GM19468 (cell line): ENCODE results near the gene MVK.
"Not testable (repeated sequence)": the region's sequence is repeated elsewhere in the genome, so short reads cannot be mapped to it uniquely, and the experiment has no call there.

Experiments
- ATAC-seq: cut with Tn5 transposase; IDR thresholded peaks from one replicate; pipeline ENCODE4 v1.9.1; 2021; ENCODE audit warnings: mild to moderate bottlenecking, moderate library complexity, moderate number of reproducible peaks; ENCODE audit not compliant: unreplicated experiment; ENCODE audit errors: extremely low read depth

MVK gene

DNA sequence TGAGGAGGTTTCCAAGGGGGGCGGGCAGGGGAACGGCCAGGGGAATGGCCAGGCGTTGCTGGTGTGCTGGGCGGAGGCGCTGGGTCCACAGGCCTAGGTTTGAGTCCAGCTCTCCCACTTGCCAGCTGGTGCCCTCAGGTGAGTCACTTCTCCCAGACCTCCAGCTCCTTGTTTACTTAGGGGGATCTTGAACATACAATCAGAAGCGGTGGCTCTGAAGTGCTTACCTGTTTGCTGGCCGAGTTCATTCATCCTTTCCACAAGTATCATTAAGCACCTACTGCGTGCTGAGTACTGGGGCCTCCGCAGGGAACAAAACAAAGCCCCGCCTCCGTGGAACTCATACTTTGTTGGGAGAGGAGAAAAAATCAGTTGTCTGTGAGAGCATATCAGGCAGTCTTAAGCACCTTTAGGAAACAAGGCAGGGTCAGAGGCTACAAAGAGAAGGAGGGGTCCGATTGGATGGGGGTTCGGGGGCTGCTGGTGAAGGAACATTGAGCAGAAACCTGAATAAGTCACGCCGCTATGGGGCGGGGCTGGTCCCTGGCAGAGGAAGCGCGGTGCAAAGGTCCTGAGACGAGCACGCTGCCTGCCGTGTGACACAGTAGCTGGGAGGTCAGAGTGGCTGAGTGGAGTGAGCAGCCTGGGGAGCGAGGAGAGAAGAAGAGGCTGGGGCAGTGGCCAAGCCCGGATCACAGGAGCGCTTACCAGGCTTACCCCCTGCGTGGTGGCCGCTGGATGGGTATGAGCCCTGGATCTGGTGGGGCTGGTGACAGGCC lies 15.1 kb downstream of the MVK start:
- no peak for ATAC-seq

DNA sequence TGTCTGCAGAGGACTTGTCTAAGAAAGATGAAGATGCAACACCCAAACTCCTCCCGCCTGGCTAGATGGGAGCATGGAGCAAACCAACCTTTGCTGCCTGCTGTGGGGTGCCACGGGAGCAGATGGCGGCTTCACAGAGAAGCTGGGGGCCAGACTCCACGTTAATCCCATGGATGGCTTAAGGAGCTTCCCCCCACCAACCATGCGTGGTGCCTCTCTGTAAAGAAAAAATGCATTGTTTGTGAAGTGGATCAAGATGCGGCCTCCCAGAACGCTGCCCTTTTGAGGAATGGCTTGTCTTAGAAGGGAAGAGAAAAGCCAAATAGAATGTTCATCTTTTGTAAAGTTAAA lies 15.6 kb downstream of the MVK start:
- no peak for ATAC-seq

DNA sequence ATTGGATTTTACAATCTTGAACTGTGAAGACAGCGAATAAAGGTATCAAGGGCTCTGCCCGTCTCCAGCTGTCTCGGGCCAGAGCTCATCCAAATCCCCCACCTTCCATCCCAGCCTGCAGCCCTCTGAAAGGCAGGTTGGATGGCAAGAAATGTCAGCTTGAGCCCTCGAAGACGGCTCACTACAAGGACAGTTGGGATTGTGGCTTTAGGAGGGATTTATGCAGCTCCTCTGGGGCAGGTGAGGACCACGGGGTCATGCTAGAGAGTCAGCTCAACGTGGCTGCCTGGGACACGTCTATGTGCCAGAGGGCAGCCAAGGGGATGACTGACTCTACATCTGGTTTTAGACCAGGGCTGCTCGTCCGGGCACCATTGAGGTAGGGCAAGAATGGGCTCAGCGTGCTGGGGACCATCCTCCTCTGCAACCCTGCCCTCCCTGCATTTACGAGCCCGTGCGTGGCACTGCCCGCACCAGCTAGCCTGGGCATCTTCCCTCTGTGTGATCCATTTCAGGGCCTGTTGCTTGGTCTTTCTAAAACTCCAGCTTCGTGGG lies 16.2 kb downstream of the MVK start:
- no peak for ATAC-seq

DNA sequence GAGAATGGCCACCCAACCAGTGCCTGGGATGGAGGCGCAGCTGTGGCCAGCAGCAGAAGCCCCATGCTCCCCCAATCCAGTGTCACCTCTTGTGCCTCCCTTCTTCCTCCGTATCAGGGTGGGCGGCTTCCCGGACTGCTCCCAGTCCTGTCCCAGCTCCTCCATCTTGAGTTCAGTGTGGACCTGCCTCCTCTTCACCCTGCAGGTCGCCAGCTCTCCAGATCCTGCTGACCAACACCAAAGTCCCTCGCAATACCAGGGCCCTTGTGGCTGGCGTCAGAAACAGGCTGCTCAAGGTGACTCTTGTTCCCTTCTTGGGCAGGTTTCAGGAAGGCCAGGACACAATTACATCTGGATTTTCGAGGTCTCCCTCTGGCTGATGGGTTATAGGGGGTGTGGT lies 17.0 kb downstream of the MVK start:
- ATAC-seq, result no peak

GRCh38 chr12:109591041-109591440 lies 17.4 kb downstream of the MVK start:
- no peak for ATAC-seq

GRCh38 chr12:109592195-109592904 lies 18.8 kb downstream of the MVK start:
- ATAC-seq, result no peak

GRCh38 chr12:109592905-109593272 lies 19.3 kb downstream of the MVK start:
- no peak for ATAC-seq

GRCh38 chr12:109594556-109595317 lies 21.1 kb downstream of the MVK start:
- no peak for ATAC-seq

GRCh38 chr12:109595321-109595902 lies 21.8 kb downstream of the MVK start:
- ATAC-seq, result no peak

- ATAC-seq, result no peak
These were observed 23.0 kb downstream of the MVK start for GRCh38 chr12:109596418-109597244.

DNA sequence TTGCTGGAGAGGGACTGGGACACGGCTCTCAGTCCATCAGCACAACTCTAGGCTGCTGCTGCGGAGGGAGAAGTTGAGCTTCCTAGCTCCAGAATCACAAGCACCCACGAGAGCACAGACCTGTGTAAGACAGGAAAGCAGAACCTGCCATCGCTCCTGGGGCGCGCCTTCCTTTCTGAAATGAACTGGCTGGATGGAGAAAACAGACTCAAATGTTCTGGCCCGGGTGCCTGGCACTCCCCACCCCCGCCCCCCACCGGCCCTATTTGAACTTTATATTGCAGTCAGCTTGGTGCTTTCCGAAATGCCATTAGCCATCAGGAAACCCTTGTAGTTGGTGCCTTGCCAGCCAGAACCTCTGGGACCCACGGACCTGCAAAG lies 23.8 kb downstream of the MVK start:
- no peak for ATAC-seq

DNA sequence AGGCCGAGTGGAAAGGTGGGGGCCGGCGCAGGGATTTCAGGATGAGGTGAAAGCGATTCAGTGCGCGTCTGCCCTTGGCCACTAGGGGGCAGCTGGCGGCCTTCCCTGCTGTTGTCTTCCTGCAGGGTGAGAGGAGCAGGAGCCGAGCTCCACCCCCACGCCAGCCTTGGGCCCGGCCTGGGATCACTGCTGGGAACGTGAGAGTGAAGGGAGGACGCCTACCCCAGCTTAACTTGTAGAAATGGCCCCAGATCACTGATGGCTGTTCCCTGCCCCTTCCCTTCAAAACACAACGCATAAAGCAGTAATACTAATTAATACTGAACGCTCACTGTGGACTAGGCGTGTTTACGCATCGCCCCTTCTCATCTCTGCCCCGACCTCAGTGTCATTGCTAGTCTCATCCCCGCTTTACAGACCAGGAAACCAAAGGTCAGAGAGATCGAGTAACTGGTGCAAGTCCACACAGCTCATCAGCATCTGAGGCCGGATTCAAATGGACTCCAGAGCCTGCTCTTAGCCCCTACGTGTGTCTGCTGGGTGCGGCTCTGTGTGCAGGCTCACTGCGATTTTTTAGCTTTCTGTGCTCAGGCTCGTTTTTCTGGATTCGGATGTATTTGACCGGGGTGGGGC lies 24.3 kb downstream of the MVK start:
- ATAC-seq, result no peak

- ATAC-seq, result no peak
These were observed 24.8 kb downstream of the MVK start for GRCh38 chr12:109598428-109598854.

DNA sequence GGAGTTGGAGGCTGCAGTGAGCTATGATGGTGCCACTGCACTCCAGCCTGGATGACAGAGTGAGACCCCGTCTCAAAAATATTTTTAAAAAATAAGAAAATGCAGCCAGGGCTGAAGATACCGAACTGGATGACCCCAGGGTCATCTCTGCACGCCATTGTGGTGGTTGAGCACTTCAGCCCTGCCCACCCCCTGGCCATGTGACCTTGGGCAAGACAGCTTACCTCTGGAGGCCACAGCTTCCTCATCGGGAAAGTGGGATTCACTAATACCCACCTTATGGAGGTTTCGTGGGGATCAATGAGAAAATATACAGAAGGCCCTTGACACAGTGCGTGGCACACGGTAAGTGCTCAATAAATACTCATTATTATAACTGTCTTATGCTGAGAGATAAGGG lies 25.5 kb downstream of the MVK start:
- ATAC-seq, result no peak

GRCh38 chr12:109600481-109600880 lies 26.9 kb downstream of the MVK start:
- ATAC-seq, result no peak

DNA sequence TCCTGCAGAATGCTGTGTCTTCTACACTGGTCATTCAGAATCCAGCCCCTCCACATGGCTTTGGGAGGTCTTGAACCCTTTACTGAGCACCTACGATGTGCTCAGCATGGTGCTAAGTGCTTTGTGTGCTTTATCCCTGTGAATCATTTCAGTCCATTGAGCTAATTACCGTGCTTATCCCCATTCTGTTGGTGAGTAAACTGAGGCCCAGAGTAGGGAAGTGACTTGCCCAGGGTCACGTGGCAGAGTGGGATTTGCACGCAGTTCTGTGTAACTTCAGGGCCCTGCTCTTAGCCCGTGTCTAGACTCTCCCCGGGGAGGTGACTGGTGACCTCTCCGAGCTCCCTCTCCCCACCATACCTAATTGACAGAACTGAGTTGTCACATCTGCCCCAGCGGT lies 27.4 kb downstream of the MVK start:
- ATAC-seq, result no peak

GRCh38 chr12:109601557-109601956 lies 28.0 kb downstream of the MVK start:
- no peak for ATAC-seq

GRCh38 chr12:109602132-109602531 lies 28.5 kb downstream of the MVK start:
- not testable (repeated sequence) for ATAC-seq

DNA sequence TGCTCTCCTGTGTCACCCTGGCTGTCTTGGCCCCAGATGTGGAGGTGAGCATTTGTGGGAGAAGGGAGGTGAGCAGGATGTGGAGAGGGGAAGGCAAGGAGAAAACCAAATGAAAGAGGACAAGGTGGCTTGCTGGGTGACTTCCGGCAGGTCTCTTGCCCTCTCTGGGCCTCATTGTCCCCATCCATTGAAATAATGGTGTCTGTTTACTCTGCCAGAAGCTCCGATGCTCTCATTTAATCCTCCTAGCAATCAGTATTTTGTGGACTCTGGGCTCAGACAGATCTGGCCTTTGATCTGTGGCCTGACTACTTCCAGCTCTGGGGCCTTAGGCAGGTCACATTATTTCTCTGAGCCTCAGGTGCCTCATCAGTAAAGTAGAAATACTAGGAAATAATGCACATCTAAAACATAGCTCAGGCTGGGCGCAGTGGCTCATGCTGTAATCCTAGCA lies 30.6 kb downstream of the MVK start:
- no peak for ATAC-seq
